GM18508 (cell line): ENCODE measurements around the gene NR2F2.
"Not testable (repeated sequence)": the region's sequence is repeated elsewhere in the genome, so short reads cannot be mapped to it uniquely, and the experiment has no call there.

ENCODE experiments used
- ATAC-seq: cut with Tn5 transposase; IDR thresholded peaks from one replicate; pipeline ENCODE4 v1.9.1; 2021; ENCODE audit warnings: moderate number of reproducible peaks; ENCODE audit not compliant: insufficient read depth, unreplicated experiment

Gene NR2F2

GRCh38 chr15:96362011-96362754 is 31.7 kb downstream of the NR2F2 start:
- no peak for ATAC-seq

GRCh38 chr15:96362755-96363651 is 32.5 kb downstream of the NR2F2 start:
- no peak for ATAC-seq

- ATAC-seq: no peak
These were observed 33.2 kb downstream of the NR2F2 start for GRCh38 chr15:96363707-96364106.

GRCh38 chr15:96365781-96366525 is 35.5 kb downstream of the NR2F2 start:
- no peak for ATAC-seq

- ATAC-seq: no peak
These were observed 36.0 kb downstream of the NR2F2 start for GRCh38 chr15:96366526-96366877.

GRCh38 chr15:96367311-96368200 is 37.1 kb downstream of the NR2F2 start:
- no peak for ATAC-seq

- ATAC-seq: no peak
These were observed 38.9 kb downstream of the NR2F2 start for GRCh38 chr15:96369351-96369750.

GRCh38 chr15:96369825-96370621 is 39.5 kb downstream of the NR2F2 start:
- ATAC-seq: no peak

- no peak for ATAC-seq
These were observed 42.1 kb downstream of the NR2F2 start for GRCh38 chr15:96372554-96372953.

GRCh38 chr15:96374499-96374898 is 44.0 kb downstream of the NR2F2 start:
- ATAC-seq: no peak

- ATAC-seq: not testable (repeated sequence)
These were observed 49.1 kb downstream of the NR2F2 start for GRCh38 chr15:96379592-96379991.

GRCh38 chr15:96381463-96381862 is 51.0 kb downstream of the NR2F2 start:
- ATAC-seq: no peak

GRCh38 chr15:96385195-96385594 is 54.7 kb downstream of the NR2F2 start:
- ATAC-seq: no peak

- no peak for ATAC-seq
These were observed 58.2 kb downstream of the NR2F2 start for GRCh38 chr15:96388673-96389072.
